ENCODE results near the gene PLEKHG2.

GRCh38 chr19:39417463-39418181 lies 5.2 kb downstream of the PLEKHG2 start:
- TF ChIP-seq GATA2 (IDR thresholded peaks at IDR 0.05; ENCODE audit: low read depth, low read length) (no peak), GATA3 (IDR thresholded peaks at IDR 0.05; ENCODE audit: low read depth, low read length) (no peak)

Data from SH-SY5Y (cell line).